Prostate gland (tissue), 2 donors: ENCODE data around the gene MEGF9.

ENCODE experiments used
- CTCF ChIP-seq, 4 experiments: fragments of 200-600 bp in 2 of 4; fragments of 450-650 bp in 2 of 4; sonication (generic) in 2 of 4; IDR thresholded peaks; 1 replicate in 3 of 4; 2 replicates in 1 of 4; pipeline ENCODE4 v1.5.1; 2016 to 2019; ENCODE audit warnings: antibody characterized with exemption in 4 of 4, mild to moderate bottlenecking in 2 of 4, moderate library complexity in 2 of 4
- POLR2A ChIP-seq: fragments of 450-650 bp; IDR thresholded peaks from one replicate; pipeline ENCODE4 v1.6.1; 2016; ENCODE audit warnings: antibody characterized with exemption, mild to moderate bottlenecking
- POLR2AphosphoS5 ChIP-seq: sonication (generic); formaldehyde crosslinking; IDR thresholded peaks from one replicate; pipeline ENCODE4 v1.6.1; 2017; ENCODE audit warnings: antibody characterized with exemption

DNA sequence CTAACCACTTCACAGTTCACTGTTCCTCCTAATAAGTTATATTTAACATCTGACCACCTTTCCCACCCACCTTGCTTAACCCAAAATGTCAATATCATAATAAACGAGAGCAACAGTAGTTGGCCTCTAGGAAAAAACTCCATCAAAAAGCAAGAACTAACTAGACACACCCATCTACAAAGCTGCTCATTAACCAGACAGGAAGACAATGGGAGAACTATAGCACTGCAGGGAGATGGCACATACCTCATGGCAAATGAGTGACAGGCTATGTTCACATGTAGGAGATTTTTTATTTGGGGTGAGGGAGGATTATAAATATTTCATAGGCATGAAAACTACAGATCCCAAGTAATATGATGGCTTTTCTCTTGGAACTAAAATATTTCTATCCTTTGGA is 110.7 kb downstream of the MEGF9 start:
- no peak for TF ChIP-seq CTCF (IDR thresholded peaks at IDR 0.05)
- no peak for TF ChIP-seq POLR2AphosphoS5
- no peak for TF ChIP-seq POLR2A
